Measurements from ENCODE around the gene OR56A4.

DNA sequence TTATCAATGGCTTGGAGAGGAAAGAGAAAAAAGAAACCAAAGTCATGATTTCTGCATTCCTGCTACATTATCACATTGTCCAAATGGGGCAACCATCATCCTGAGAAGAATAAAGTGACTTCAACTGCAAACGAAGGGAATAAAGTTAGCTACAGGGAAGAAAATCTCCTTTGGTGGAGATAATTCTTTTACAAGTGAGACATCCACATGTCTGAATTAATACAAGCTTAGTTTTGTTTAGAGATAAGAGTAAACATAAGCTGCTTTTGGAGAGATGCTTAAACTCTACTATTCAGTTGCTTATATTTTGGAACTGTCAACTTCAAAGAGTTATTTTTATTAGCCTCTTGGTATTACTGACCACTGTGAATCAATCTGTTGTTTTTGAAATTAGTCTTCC, 19.9 kb downstream of the OR56A4 start, which contains the start of gene OR52L1:
- TF ChIP-seq, protein P1, sequence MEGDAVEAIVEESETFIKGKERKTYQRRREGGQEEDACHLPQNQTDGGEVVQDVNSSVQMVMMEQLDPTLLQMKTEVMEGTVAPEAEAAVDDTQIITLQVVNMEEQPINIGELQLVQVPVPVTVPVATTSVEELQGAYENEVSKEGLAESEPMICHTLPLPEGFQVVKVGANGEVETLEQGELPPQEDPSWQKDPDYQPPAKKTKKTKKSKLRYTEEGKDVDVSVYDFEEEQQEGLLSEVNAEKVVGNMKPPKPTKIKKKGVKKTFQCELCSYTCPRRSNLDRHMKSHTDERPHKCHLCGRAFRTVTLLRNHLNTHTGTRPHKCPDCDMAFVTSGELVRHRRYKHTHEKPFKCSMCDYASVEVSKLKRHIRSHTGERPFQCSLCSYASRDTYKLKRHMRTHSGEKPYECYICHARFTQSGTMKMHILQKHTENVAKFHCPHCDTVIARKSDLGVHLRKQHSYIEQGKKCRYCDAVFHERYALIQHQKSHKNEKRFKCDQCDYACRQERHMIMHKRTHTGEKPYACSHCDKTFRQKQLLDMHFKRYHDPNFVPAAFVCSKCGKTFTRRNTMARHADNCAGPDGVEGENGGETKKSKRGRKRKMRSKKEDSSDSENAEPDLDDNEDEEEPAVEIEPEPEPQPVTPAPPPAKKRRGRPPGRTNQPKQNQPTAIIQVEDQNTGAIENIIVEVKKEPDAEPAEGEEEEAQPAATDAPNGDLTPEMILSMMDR (IDR thresholded peaks at IDR 0.05; ENCODE audit: extremely low read depth in 1 of 2, insufficient read depth in 1 of 2, low read depth in 1 of 2, low read length in 2 of 2), result no peak
- TF ChIP-seq POLR2AphosphoS5 (IDR thresholded peaks at IDR 0.05; ENCODE audit: insufficient read depth, low read depth, low read length) (no peak), POLR2A (IDR thresholded peaks at IDR 0.05; ENCODE audit: low read depth, low read length) (no peak), EZH2 (IDR thresholded peaks at IDR 0.05; ENCODE audit: borderline replicate concordance, low read depth, low read length, severe bottlenecking) (no peak), JUN (IDR thresholded peaks at IDR 0.05; ENCODE audit: borderline replicate concordance, insufficient read depth, insufficient read length, low read depth) (no peak)

Measured in endothelial cell of umbilical vein (primary cell).